Measurements from ENCODE around the gene MAGI2.

- peak; percentile 70 for TF ChIP-seq CTCF (conservative IDR thresholded peaks at IDR 0.05; ENCODE audit: low read depth, low read length)
- no peak for TF ChIP-seq EZH2 (IDR thresholded peaks at IDR 0.05; ENCODE audit: borderline replicate concordance, low read depth, low read length, poor library complexity, severe bottlenecking)
Observed at GRCh38 chr7:78039790-78040776, 1413.4 kb downstream of the MAGI2 start.

Measured in A673 (cell line).